ENCODE data around the gene KIF3A. TPM values are rescaled to one million over a fixed set of nuclear protein-coding genes. Genes with fewer than 3 reads are reported as not detected.

The KIF3A gene
- total RNA-seq, 1 experiment from 2014 or later, result 15.2 TPM

GRCh38 chr5:132785365-132785764, 48.0 kb upstream of the KIF3A start:
- Histone ChIP-seq H3K4me2 (no peak overlapping the region), H2AFZ (no peak overlapping the region)
- BruUV-seq (replicated peaks), result no TSS peak

GRCh38 chr5:132782101-132782500, 44.8 kb upstream of the KIF3A start:
- H2AFZ ChIP-seq, result no peak overlapping the region
- no peaks in the 10 kb centered on the region for H3K9me3 ChIP-seq (ENCODE audit: insufficient read depth, low read depth)
- peak overlapping the region; percentile 12; the same call in 1 of the 2 replicates for H3K4me2 ChIP-seq
- BruUV-seq (replicated peaks), result no TSS peak
- H3K9me2 ChIP-seq (ENCODE audit: insufficient read depth), result no peaks in the 10 kb centered on the region
- POLR2A ChIA-PET (ENCODE audit: unreplicated experiment), result no interaction called here
- DNase-seq, result no peak
- no peaks in the 10 kb centered on the region for H3K79me2 ChIP-seq (ENCODE audit: low read depth)
- H3K4me1 ChIP-seq (replicated peaks; ENCODE audit: insufficient read depth), result no peaks in the 10 kb centered on the region; the same call in 1 of the 2 replicates
- intact Hi-C loops (cut with micrococcal nuclease; ENCODE audit: unreplicated experiment), result no loop called here
- CTCF ChIA-PET, result interaction anchor here (0.6 kb wide), 1 partner anchor 24 kb away, joined by 4 read pairs; no protein-coding TSS in a partner anchor
- H3K4me3 ChIP-seq, result no peak overlapping the region
- H3F3A ChIP-seq (ENCODE audit: insufficient read depth, low read depth), result 0 out of 2 replicates have a peak, but pooled peaks cover 5% of the 10 kb centered on the region
- no peaks in the 10 kb centered on the region for H4K20me1 ChIP-seq (ENCODE audit: insufficient read depth)
- H3K27ac ChIP-seq, result no peak overlapping the region
- H3K27me3 ChIP-seq (ENCODE audit: insufficient read depth, low read depth), result no peaks in the 10 kb centered on the region; the same call in 1 of the 2 replicates
- no peaks in the 10 kb centered on the region for H3K36me3 ChIP-seq (ENCODE audit: low read depth)
- no peak for TF ChIP-seq CTCF (conservative IDR thresholded peaks at IDR 0.05)
- no peak for TF ChIP-seq EZH2 (IDR thresholded peaks at IDR 0.05; ENCODE audit: low read depth)

More at GRCh38 chr5:132785365-132785764, 48.0 kb upstream of the KIF3A start:
- no peaks in the 10 kb centered on the region for H3K9me2 ChIP-seq (ENCODE audit: insufficient read depth)
- H3K4me1 ChIP-seq (replicated peaks; ENCODE audit: insufficient read depth), result no peaks in the 10 kb centered on the region; the same call in 1 of the 2 replicates
- TF ChIP-seq EZH2 (IDR thresholded peaks at IDR 0.05; ENCODE audit: low read depth) (no peak), CTCF (conservative IDR thresholded peaks at IDR 0.05) (no peak)
- no peaks in the 10 kb centered on the region for H3K79me2 ChIP-seq (ENCODE audit: low read depth)
- no peak overlapping the region for H3K4me3 ChIP-seq
- H3F3A ChIP-seq (ENCODE audit: insufficient read depth, low read depth), result no peaks in the 10 kb centered on the region
- ChIA-PET CTCF (no interaction called here), POLR2A (ENCODE audit: unreplicated experiment) (no interaction called here)
- no peaks in the 10 kb centered on the region for H4K20me1 ChIP-seq (ENCODE audit: insufficient read depth)
- H3K36me3 ChIP-seq (ENCODE audit: low read depth), result no peaks in the 10 kb centered on the region
- no peak for DNase-seq
- H3K9me3 ChIP-seq (ENCODE audit: insufficient read depth, low read depth), result no peaks in the 10 kb centered on the region
- H3K27ac ChIP-seq, result no peak overlapping the region
- intact Hi-C loops (cut with micrococcal nuclease; ENCODE audit: unreplicated experiment), result no loop called here
- no peaks in the 10 kb centered on the region for H3K27me3 ChIP-seq (ENCODE audit: insufficient read depth, low read depth)

- no TSS peak for BruUV-seq (replicated peaks)
- Histone ChIP-seq H3F3A (ENCODE audit: insufficient read depth, low read depth) (0 out of 2 replicates have a peak, but pooled peaks cover 5% of the 10 kb centered on the region), H3K4me3 (no peak overlapping the region), H3K4me2 (no peak overlapping the region), H3K79me2 (ENCODE audit: low read depth) (no peaks in the 10 kb centered on the region), H3K27ac (no peak overlapping the region), H3K4me1 (replicated peaks; ENCODE audit: insufficient read depth) (peaks cover 3% of the 10 kb centered on the region), H3K9me3 (ENCODE audit: insufficient read depth, low read depth) (no peaks in the 10 kb centered on the region), H3K9me2 (ENCODE audit: insufficient read depth) (no peaks in the 10 kb centered on the region), H3K27me3 (ENCODE audit: insufficient read depth, low read depth) (no peaks in the 10 kb centered on the region; the same call in 1 of the 2 replicates), H4K20me1 (ENCODE audit: insufficient read depth) (no peaks in the 10 kb centered on the region), H2AFZ (no peak overlapping the region), H3K36me3 (ENCODE audit: low read depth) (no peaks in the 10 kb centered on the region)
- intact Hi-C loops (cut with micrococcal nuclease; ENCODE audit: unreplicated experiment), result no loop called here
- ChIA-PET POLR2A (ENCODE audit: unreplicated experiment) (interaction anchor here (0.9 kb wide), 1 partner anchor 32 kb away, joined by 11 read pairs; no protein-coding TSS in a partner anchor), CTCF (interaction anchor here (0.6 kb wide), 1 partner anchor 393 kb away, joined by 3 read pairs; no protein-coding TSS in a partner anchor)
- TF ChIP-seq EZH2 (IDR thresholded peaks at IDR 0.05; ENCODE audit: low read depth) (no peak), CTCF (conservative IDR thresholded peaks at IDR 0.05) (no peak)
- DNase-seq, result no peak
Observed at GRCh38 chr5:132781029-132781428, 43.7 kb upstream of the KIF3A start.

Measured in PC-9 (cell line).